Trophoblast cell (in vitro differentiated cells and primary cell): Measurements from ENCODE around the gene ZSCAN21.
A peak's percentile ranks its signal among the peaks of the same experiment; 100 is the strongest.

Source experiments
- DNase-seq, 2 donors: peaks; one replicate each; pipeline ENCODE4 v3.0.0-alpha.2; 2016
- H2AFZ ChIP-seq: 2 replicates; pipeline ENCODE4 v1.6.1; 2013; ENCODE audit warnings: low read length, moderate library complexity, mild to moderate bottlenecking; ENCODE audit not compliant: insufficient read depth, poor library complexity
- H2AK5ac ChIP-seq: 2 replicates; pipeline ENCODE4 v1.6.1; 2013; ENCODE audit warnings: mild to moderate bottlenecking, low read length
- H2BK120ac ChIP-seq: 2 replicates; pipeline ENCODE4 v1.6.1; 2013; ENCODE audit warnings: low read length, mild to moderate bottlenecking, moderate library complexity; ENCODE audit not compliant: insufficient read depth, poor library complexity
- H2BK12ac ChIP-seq: 2 replicates; pipeline ENCODE4 v1.6.1; 2013; ENCODE audit warnings: mild to moderate bottlenecking, low read length, moderate library complexity
- H2BK5ac ChIP-seq: 2 replicates; pipeline ENCODE4 v1.6.1; 2013; ENCODE audit warnings: low read length, low read depth, moderate library complexity, mild to moderate bottlenecking; ENCODE audit not compliant: poor library complexity
- H3K14ac ChIP-seq: 2 replicates; pipeline ENCODE4 v1.6.1; 2013; ENCODE audit warnings: mild to moderate bottlenecking, low read length
- H3K18ac ChIP-seq: 2 replicates; pipeline ENCODE4 v1.6.1; 2013; ENCODE audit warnings: mild to moderate bottlenecking, low read length
- H3K23ac ChIP-seq: 2 replicates; pipeline ENCODE4 v1.6.1; 2013; ENCODE audit warnings: low read length
- H3K27ac ChIP-seq: 2 replicates; pipeline ENCODE4 v1.5.1; 2013; ENCODE audit warnings: low read depth, mild to moderate bottlenecking, inconsistent platforms, low read length, moderate library complexity
- H3K27me3 ChIP-seq: 2 replicates; pipeline ENCODE4 v1.6.1; 2013; ENCODE audit warnings: inconsistent platforms, mild to moderate bottlenecking, low read length, moderate library complexity; ENCODE audit not compliant: insufficient read depth
- H3K36me3 ChIP-seq, 2 experiments: 1 replicate in 1 of 2; 2 replicates in 1 of 2; pipeline ENCODE4 v1.6.1; 2013; ENCODE audit warnings: low read length in 2 of 2, mild to moderate bottlenecking in 2 of 2, moderate library complexity in 1 of 2; ENCODE audit not compliant: insufficient read depth in 2 of 2, control insufficient read depth in 1 of 2
- H3K4ac ChIP-seq: 2 replicates; pipeline ENCODE4 v1.6.1; 2013; ENCODE audit warnings: low read depth, mild to moderate bottlenecking, low read length, moderate library complexity
- H3K4me1 ChIP-seq, 2 experiments: 1 replicate in 1 of 2; 2 replicates in 1 of 2; pipeline ENCODE4 v1.6.1; 2013; ENCODE audit warnings: low read length in 2 of 2, mild to moderate bottlenecking in 2 of 2, moderate library complexity in 1 of 2; ENCODE audit not compliant: insufficient read depth in 2 of 2, control insufficient read depth in 1 of 2
- H3K4me2 ChIP-seq: 2 replicates; pipeline ENCODE4 v1.6.1; 2013; ENCODE audit warnings: inconsistent platforms, mild to moderate bottlenecking, low read length, moderate library complexity
- H3K4me3 ChIP-seq: 2 replicates; pipeline ENCODE4 v1.5.1; 2013; ENCODE audit warnings: mild to moderate bottlenecking, low read depth, low read length, inconsistent platforms
- H3K79me1 ChIP-seq: one replicate; pipeline ENCODE4 v1.6.1; 2013; ENCODE audit warnings: low read length
- H3K79me2 ChIP-seq: 2 replicates; pipeline ENCODE4 v1.6.1; 2013; ENCODE audit warnings: low read length, mild to moderate bottlenecking; ENCODE audit not compliant: control insufficient read depth, insufficient read depth, poor library complexity
- H3K9ac ChIP-seq: 2 replicates; pipeline ENCODE4 v1.6.1; 2013; ENCODE audit warnings: mild to moderate bottlenecking, low read length
- H3K9me3 ChIP-seq: 2 replicates; pipeline ENCODE4 v1.6.1; 2013; ENCODE audit warnings: low read depth, mild to moderate bottlenecking, control low read depth, inconsistent platforms, low read length; ENCODE audit not compliant: insufficient read depth
- H4K12ac ChIP-seq: 2 replicates; pipeline ENCODE4 v1.6.1; 2013; ENCODE audit warnings: low read depth, mild to moderate bottlenecking, low read length, moderate library complexity
- H4K8ac ChIP-seq: 2 replicates; pipeline ENCODE4 v1.6.1; 2013; ENCODE audit warnings: low read depth, mild to moderate bottlenecking, low read length, moderate library complexity
- H4K91ac ChIP-seq: one replicate; pipeline ENCODE4 v1.6.1; 2013; ENCODE audit warnings: low read depth, mild to moderate bottlenecking, low read length, moderate library complexity
- WGBS: extraction: QIAGEN DNeasy Blood & Tissue Kit; methylation state at CpG from one replicate; pipeline ENCODE4 v1.1.7; 2013; ENCODE audit warnings: missing lambda C conversion rate; ENCODE audit not compliant: insufficient read length, insufficient coverage; ENCODE audit errors: extremely low coverage; 5-methylcytosine and 5-hydroxymethylcytosine counted together

The ZSCAN21 gene

GRCh38 chr7:100051611-100052010 lies 2.0 kb downstream of the ZSCAN21 start:
- peaks cover 9% of the 10 kb centered on the region for H3K79me1 ChIP-seq
- no peak overlapping the region for H2AK5ac ChIP-seq
- H4K8ac ChIP-seq, result no peak overlapping the region
- DNase-seq, result no peak
- peaks cover 6% of the 10 kb centered on the region for H3K79me2 ChIP-seq
- no peak overlapping the region for H3K23ac ChIP-seq
- H2AFZ ChIP-seq, result no peak overlapping the region
- no peak overlapping the region for H3K9ac ChIP-seq
- peaks cover 3 to 5% of the 10 kb centered on the region in 2 experiments for H3K36me3 ChIP-seq
- H2BK12ac ChIP-seq, result no peak overlapping the region
- WGBS, result no CpG with 5 or more reads among the region's 3 CpGs
- H2BK120ac ChIP-seq, result no peak overlapping the region
- H3K14ac ChIP-seq, result no peak overlapping the region
- H3K4ac ChIP-seq, result no peak overlapping the region
- peaks cover 7% of the 10 kb centered on the region in 2 experiments for H3K4me1 ChIP-seq
- H3K4me2 ChIP-seq, result no peak overlapping the region
- no peak overlapping the region for H4K12ac ChIP-seq
- H2BK5ac ChIP-seq, result no peak overlapping the region
- no peaks in the 10 kb centered on the region for H3K27me3 ChIP-seq
- H3K27ac ChIP-seq, result no peak overlapping the region
- no peaks in the 10 kb centered on the region for H3K9me3 ChIP-seq
- H4K91ac ChIP-seq, result no peak overlapping the region
- no peak overlapping the region for H3K4me3 ChIP-seq
- H3K18ac ChIP-seq, result no peak overlapping the region

- H2BK12ac ChIP-seq, result no peak overlapping the region
- no peaks in the 10 kb centered on the region for H3K27me3 ChIP-seq
- WGBS, result no CpG with 5 or more reads among the region's 3 CpGs
Measured at GRCh38 chr7:100053215-100053614, 3.6 kb downstream of the ZSCAN21 start.

GRCh38 chr7:100057006-100057405 lies 7.4 kb downstream of the ZSCAN21 start:
- H3K4me3 ChIP-seq, result no peak overlapping the region
- H3K36me3 ChIP-seq, result peaks cover 31 to 45% of the 10 kb centered on the region in 2 experiments
- no peaks in the 10 kb centered on the region for H3K4me1 ChIP-seq
- H3K79me2 ChIP-seq, result no peaks in the 10 kb centered on the region
- no peak overlapping the region for H3K9ac ChIP-seq
- H3K9me3 ChIP-seq, result no peaks in the 10 kb centered on the region
- no peak for DNase-seq
- H3K4ac ChIP-seq, result no peak overlapping the region
- no CpG with 5 or more reads among the region's 10 CpGs for WGBS
- H4K12ac ChIP-seq, result no peak overlapping the region
- H3K14ac ChIP-seq, result no peak overlapping the region
- no peak overlapping the region for H3K23ac ChIP-seq
- H4K91ac ChIP-seq, result peak overlapping the region; percentile 15
- no peak overlapping the region for H2BK5ac ChIP-seq
- H3K79me1 ChIP-seq, result no peaks in the 10 kb centered on the region
- H3K4me2 ChIP-seq, result no peak overlapping the region
- H2BK12ac ChIP-seq, result no peak overlapping the region
- H4K8ac ChIP-seq, result no peak overlapping the region
- H3K27ac ChIP-seq, result no peak overlapping the region
- H3K18ac ChIP-seq, result no peak overlapping the region
- H2AK5ac ChIP-seq, result no peak overlapping the region
- H2AFZ ChIP-seq, result no peak overlapping the region
- H2BK120ac ChIP-seq, result no peak overlapping the region
- H3K27me3 ChIP-seq, result no peaks in the 10 kb centered on the region

More at GRCh38 chr7:100053215-100053614, 3.6 kb downstream of the ZSCAN21 start:
- Histone ChIP-seq H3K36me3 (peaks cover 13 to 17% of the 10 kb centered on the region in 2 experiments), H4K8ac (no peak overlapping the region), H2BK120ac (no peak overlapping the region), H3K4ac (no peak overlapping the region), H3K79me2 (peaks cover 6% of the 10 kb centered on the region), H3K4me2 (no peak overlapping the region), H2AFZ (no peak overlapping the region), H3K79me1 (peaks cover 9% of the 10 kb centered on the region), H2AK5ac (no peak overlapping the region), H3K27ac (no peak overlapping the region), H3K9ac (no peak overlapping the region), H3K23ac (no peak overlapping the region), H3K14ac (no peak overlapping the region), H3K4me1 (peaks cover 7% of the 10 kb centered on the region in 2 experiments), H3K9me3 (no peaks in the 10 kb centered on the region), H2BK5ac (no peak overlapping the region), H3K4me3 (no peak overlapping the region), H3K18ac (no peak overlapping the region), H4K12ac (no peak overlapping the region), H4K91ac (no peak overlapping the region)
- peak; percentile 55 to 71 for DNase-seq

- H3K27ac ChIP-seq, result no peak overlapping the region
- no peak overlapping the region for H3K14ac ChIP-seq
- H3K4ac ChIP-seq, result no peak overlapping the region
- H3K27me3 ChIP-seq, result no peaks in the 10 kb centered on the region
- no peak overlapping the region for H4K8ac ChIP-seq
- H2AK5ac ChIP-seq, result no peak overlapping the region
- no peak overlapping the region for H3K4me3 ChIP-seq
- no CpG with 5 or more reads among the region's 5 CpGs for WGBS
- H2BK120ac ChIP-seq, result no peak overlapping the region
- H2BK12ac ChIP-seq, result no peak overlapping the region
- no peak for DNase-seq
- no peak overlapping the region for H4K12ac ChIP-seq
- H4K91ac ChIP-seq, result no peak overlapping the region
- H3K4me1 ChIP-seq, result no peaks in the 10 kb centered on the region
- no peak overlapping the region for H3K9ac ChIP-seq
- H3K9me3 ChIP-seq, result no peaks in the 10 kb centered on the region
- H3K79me1 ChIP-seq, result no peaks in the 10 kb centered on the region
- H2BK5ac ChIP-seq, result no peak overlapping the region
- no peak overlapping the region for H3K23ac ChIP-seq
- no peak overlapping the region for H2AFZ ChIP-seq
- no peak overlapping the region for H3K18ac ChIP-seq
- no peak overlapping the region for H3K4me2 ChIP-seq
- H3K36me3 ChIP-seq, result peaks cover 42 to 53% of the 10 kb centered on the region in 2 experiments
- no peaks in the 10 kb centered on the region for H3K79me2 ChIP-seq
Measured at GRCh38 chr7:100059251-100059739, 9.7 kb downstream of the ZSCAN21 start.
